SK-N-SH (cell line): ENCODE measurements around the gene DIAPH2.

Experiments used
- ELF1 ChIP-seq: IDR thresholded peaks from 2 replicates; pipeline ENCODE4 v1.4.0; 2012
- POLR2AphosphoS5 ChIP-seq: IDR thresholded peaks from 2 replicates; pipeline ENCODE4 v1.6.1; 2012; ENCODE audit warnings: low read depth, low read length
- REST ChIP-seq: IDR thresholded peaks from 2 replicates; pipeline ENCODE4 v1.6.1; 2012; ENCODE audit warnings: mild to moderate bottlenecking, low read depth, low read length, moderate library complexity
- RFX5 ChIP-seq: IDR thresholded peaks from 2 replicates; pipeline ENCODE4 v1.6.1; 2012; ENCODE audit warnings: mild to moderate bottlenecking, improper control_type of control experiment, low read length
- SIN3A ChIP-seq: IDR thresholded peaks from 2 replicates; pipeline ENCODE4 v1.6.1; 2012; ENCODE audit warnings: low read depth, mild to moderate bottlenecking, low read length, moderate library complexity, borderline replicate concordance
- TF ChIP-seq, protein P1 (sequence below): fragments of 200-600 bp; sonication (generic); IDR thresholded peaks from 2 replicates; pipeline ENCODE4 v1.6.1; 2017; ENCODE audit warnings: antibody characterized with exemption, mild to moderate bottlenecking, moderate library complexity

GRCh38 chrX:96919672-96920071 lies 235.0 kb downstream of the DIAPH2 start:
- TF ChIP-seq RFX5 (no peak), SIN3A (no peak), POLR2AphosphoS5 (no peak), ELF1 (no peak), REST (no peak)
- TF ChIP-seq, protein P1, sequence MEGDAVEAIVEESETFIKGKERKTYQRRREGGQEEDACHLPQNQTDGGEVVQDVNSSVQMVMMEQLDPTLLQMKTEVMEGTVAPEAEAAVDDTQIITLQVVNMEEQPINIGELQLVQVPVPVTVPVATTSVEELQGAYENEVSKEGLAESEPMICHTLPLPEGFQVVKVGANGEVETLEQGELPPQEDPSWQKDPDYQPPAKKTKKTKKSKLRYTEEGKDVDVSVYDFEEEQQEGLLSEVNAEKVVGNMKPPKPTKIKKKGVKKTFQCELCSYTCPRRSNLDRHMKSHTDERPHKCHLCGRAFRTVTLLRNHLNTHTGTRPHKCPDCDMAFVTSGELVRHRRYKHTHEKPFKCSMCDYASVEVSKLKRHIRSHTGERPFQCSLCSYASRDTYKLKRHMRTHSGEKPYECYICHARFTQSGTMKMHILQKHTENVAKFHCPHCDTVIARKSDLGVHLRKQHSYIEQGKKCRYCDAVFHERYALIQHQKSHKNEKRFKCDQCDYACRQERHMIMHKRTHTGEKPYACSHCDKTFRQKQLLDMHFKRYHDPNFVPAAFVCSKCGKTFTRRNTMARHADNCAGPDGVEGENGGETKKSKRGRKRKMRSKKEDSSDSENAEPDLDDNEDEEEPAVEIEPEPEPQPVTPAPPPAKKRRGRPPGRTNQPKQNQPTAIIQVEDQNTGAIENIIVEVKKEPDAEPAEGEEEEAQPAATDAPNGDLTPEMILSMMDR, result no peak
